ENCODE data around the gene KRTAP9-8.

DNA sequence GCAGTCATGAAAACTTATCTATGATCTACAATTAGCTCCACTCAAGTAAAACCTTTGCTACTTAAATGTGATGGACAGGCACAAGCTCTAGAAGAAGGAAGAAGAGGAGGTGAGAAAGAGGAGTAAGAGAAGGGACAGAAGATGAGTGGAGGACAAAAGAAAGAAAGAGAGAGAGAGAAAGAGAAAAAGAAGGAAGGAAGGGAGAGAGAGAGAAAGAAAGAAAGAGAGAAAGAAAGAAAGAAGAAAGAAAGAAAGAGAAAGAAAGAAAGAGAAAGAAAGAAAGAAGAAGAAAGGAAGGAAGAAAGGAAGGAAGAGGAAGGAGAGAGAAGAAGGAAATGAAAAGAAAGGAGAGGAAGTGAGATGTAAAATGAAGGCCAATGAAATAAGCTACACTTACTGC, 7.7 kb upstream of the KRTAP9-8 start:
- no peak for TF ChIP-seq EZH2phosphoT487 (IDR thresholded peaks at IDR 0.05; ENCODE audit: insufficient read depth, low read depth)
- no peak for TF ChIP-seq EZH2 (IDR thresholded peaks at IDR 0.05; ENCODE audit: insufficient read depth, poor library complexity, severe bottlenecking)
